NOMO-1 treated with dmso at 0.1 percent for 144 hours (cell line): Measurements from ENCODE around the gene CDH4.
"Not testable (repeated sequence)": the region's sequence is repeated elsewhere in the genome, so short reads cannot be mapped to it uniquely, and the experiment has no call there.

Source experiments
- DNase-seq: peaks from one replicate; lab custom pipeline; 2025; ENCODE audit not compliant: unreplicated experiment; lab: John Stamatoyannopoulos, UW

Gene CDH4

DNA sequence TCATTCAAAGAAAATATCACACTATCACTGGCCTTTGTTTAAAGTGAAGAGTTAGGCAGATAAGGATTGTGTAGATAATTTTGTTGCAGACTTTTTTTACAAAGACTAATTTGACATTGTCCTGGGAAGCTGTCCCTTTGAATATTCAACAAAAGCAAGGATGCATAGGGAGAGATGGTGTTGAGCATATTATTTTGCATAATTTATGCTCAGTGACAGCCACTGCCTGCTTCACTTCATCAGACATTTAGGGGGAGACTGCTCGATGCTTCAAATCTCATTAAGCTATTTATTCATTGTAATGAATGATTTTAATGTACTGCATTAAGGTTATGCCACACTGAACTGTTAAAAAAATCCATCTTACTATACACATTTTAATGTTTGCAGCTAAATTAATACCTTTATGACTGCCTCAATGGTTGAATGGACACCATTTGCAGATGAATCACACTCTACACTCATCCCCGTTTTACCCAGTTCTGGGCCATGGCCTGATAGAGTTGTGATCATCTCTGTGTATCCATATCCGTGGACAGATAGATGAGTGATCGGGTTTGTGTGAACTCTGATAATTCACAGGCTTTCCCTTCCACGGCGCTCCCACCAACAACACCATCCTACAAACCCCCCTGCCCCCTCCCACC lies 128.0 kb downstream of the CDH4 start:
- no peak for DNase-seq

DNA sequence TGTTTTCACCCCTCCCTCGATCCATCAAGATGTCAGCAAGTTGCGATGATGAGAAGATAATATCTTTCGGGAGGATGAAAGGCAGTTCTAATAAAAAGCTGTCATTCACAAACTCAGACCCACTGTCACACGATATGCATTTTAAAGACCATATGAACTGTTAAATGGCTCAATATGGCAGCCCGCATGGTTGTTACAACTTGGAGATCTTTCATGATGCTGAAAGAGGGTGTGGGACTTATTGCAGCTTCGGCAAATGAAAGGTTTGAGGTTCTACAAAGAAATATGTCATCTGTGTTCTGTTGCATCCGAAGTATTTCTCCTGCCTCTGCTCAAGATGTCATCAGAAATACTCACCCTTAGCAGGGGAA lies 128.5 kb downstream of the CDH4 start:
- DNase-seq: no peak

- no peak for DNase-seq
These were observed 130.1 kb downstream of the CDH4 start for GRCh38 chr20:61382194-61382593.

DNA sequence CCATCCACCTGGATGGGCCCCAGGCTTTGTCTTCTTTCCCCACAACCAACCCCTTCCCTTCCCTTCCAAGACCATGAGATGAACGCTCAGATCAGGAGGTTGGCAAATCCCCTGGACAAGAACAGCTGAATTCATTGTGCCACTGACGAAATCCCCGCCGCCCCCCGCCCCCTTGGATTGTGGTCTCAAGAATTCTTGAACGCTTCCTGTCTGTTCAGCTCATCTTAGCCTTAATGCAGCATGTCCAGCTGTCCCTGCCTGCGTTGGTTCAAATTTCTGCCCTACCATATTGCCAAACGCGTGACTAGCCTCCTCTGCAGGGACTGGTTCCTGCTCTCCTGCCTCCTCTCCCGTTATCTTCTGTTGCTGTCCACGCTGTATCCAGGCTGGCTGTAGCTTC lies 133.2 kb downstream of the CDH4 start:
- DNase-seq: no peak

GRCh38 chr20:61385731-61386130 lies 133.7 kb downstream of the CDH4 start:
- no peak for DNase-seq

- DNase-seq: no peak
These were observed 135.3 kb downstream of the CDH4 start for GRCh38 chr20:61387204-61387953.

DNA sequence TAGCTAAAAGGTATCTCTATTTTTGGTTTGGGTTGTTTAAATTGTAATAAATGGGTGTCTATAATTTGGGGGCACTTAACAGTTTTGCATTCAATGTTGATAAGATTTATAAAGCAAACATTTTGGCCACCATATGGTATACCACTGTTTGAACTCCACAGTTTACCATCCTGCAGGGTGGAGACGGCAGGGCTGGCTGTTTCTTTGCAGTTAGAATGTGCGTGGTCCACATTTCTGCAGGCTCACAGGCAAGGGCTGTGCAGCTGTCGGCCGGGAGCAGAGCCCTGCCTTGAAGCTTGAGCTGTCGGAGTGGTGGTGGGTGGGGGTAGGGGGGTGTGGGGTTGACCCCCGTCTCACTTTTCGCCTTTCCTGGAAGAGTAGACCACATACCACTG lies 135.9 kb downstream of the CDH4 start:
- no peak for DNase-seq

DNA sequence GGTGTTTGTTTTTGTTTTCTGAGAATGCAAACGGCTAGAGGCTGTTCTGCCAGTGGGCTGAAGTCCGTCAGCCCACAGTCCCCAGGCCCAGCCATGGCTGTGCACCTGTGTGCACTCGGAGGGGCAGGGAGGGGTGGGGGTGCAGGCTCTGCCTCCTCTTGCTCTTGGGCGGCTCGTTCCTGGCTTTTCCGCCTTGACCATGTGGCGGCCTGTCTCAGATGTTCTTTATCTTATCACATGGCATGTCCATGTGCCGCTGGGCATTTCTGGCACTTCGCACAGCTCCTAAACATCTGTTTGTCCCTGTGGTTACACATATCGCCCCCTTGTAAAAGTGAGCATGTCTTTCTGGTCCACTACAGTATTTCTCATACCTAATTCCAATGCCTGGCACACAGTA lies 137.0 kb downstream of the CDH4 start:
- DNase-seq: no peak

DNA sequence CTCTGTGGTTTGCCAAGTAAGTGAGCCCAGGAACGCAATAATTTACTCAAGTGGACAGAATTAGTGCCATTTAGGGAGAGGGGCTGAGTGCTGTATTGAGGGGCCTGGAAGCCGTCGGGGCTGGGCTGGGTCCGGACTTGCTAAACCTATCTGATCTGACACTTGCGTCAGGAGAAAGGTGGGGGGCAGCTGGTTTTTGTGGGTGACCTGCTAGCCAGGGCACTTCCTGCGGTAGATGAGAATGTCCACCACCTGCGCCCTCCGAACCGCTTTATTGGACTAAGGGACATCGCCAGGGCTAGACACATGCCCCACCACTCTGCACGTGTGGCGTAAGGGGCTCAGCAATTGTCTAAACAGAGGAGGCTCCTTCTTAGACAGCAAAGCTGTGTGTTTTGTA lies 139.1 kb downstream of the CDH4 start:
- DNase-seq: no peak

GRCh38 chr20:61391812-61392520 lies 139.9 kb downstream of the CDH4 start:
- DNase-seq: no peak

DNA sequence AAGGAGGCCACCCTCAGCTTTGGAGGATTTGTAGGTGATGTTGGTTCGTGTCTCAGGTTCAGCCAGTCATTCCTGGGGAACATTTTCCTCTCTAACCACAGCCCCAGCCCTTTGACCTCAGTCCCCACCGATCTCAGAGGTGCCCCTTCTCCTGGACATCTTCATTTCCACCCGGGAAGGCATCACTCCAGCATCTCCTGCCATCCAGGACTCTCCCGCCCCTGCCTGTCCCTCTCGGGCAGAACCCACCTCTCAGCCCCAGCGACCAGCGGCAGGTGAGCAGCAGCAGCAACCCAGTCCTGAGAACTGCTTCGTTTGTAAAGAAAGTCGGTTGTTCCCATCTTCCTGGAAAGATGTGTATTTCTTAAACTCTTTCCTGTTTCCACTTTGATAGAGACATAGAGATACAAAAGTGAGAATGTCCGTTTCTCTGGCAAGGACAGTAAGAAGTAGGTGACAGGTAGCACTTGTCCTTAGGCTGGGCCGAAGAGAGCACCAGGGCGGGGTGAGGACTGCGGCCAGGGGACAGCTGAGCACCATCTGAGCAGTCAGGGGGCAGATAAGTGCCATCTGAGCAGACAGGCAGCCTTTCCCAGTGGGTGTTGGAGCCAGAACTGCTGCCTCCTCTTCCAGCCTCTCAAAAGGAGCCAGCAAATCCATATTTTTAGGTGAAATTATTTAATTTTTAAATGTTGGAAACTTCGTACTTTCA lies 142.2 kb downstream of the CDH4 start:
- DNase-seq: no peak

DNA sequence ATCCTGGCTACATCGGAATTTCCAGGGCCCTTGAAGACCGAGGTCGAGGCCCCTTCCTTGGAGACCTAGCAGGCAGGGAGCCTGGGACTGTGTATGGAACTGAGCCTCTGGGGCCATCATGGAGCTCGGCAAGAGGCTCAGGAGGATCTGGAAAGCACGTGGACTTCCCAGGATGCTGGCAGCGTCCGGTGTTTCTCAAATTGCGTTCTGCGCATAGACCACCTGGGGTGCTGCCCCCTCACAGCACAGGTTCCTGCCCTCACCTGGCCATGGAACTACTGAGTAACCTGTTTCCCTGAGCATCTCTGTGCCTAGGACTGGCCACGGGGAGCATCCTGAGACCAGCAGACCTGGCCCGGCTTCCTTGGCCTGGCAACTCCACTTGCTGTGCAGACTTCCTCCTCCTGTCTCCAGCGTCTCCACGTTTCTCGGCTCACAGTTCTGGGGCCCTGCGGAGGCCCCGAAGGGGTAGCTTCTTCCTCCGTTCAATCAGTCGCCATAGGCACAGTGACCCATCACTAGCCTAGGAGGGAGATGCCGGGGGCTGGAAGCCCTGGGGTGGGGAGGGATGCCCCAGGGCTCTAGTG lies 144.3 kb downstream of the CDH4 start:
- no peak for DNase-seq

DNA sequence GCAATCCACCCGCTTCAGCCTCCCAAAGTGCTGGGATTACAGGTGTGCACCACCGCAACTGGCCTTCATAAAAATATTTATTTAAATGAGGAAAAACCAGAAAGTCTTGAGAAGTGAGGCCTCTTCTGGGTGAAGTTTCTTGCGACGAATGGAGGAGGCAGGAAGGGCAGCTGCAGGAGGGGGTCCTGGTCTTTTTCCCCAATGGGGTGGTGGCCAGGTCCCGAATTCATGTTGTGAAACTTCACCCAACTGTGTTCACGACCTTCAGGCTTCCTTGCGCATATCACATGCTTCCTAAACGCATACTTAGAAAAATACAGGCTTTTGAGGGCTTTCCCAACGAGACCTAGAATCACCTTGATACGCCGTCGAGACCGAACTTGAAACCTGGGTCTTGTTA lies 145.1 kb downstream of the CDH4 start:
- no peak for DNase-seq

- DNase-seq: no peak
These were observed 145.7 kb downstream of the CDH4 start for GRCh38 chr20:61397790-61398189.

DNA sequence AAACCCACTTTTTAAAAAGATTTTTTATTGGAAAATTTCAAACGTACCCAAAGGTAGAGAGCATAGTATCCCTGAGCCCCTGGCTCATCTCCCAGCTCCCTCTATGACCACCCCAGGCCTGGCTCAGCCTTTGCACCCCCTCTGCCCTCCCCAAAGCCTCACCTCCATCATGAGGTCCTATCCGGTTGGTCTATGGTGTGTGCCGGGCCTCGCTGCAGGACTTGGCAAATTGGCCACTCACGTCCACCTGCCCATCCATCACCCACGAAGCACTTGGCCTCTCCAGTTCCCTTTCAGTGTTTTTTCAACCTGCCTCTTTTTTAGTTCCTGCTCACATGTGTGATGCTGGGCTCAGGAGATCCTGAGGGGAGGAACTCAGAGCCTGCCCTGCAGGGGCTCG lies 147.4 kb downstream of the CDH4 start:
- DNase-seq: no peak

DNA sequence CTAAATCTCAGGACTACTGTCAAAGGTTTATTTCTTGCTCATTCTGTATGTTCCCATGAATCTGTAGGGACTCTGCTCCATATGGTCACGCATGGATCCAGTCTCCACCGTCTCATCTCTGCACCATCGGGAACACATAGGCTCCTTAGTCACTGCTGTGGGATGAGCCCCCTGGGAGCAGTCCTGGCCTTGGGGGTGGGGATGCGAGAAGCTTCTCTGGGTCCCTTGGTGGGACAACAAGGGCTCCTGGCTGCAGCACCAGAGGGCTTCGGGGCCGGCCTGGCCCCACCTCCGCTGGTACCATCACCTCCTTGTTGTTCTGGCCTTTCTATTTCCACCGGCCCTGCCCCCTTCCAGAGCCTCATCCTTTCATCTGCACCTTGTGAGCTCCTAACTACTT lies 148.4 kb downstream of the CDH4 start:
- DNase-seq: no peak

DNA sequence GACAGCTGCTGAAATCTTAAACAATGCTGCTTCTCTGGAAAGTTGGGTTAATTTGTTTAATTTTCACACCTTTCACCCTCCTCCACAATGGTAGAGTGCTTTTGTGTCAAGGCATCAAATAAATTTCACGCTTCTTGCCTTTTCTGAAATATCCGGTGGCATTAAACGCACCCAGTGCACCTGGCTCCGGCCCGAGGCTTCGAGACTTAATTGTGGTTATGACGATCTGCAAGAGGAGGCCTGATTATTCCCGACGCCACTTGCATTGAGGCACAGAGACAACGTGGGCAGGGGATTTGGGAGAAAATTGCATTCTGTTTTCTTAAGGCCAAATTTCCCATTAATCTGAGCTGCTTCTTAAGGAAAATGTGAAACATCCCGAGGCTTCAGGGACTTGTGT lies 152.2 kb downstream of the CDH4 start:
- DNase-seq: no peak

- DNase-seq: no peak
These were observed 152.9 kb downstream of the CDH4 start for GRCh38 chr20:61405007-61405406.

- DNase-seq: not testable (repeated sequence)
These were observed 154.7 kb downstream of the CDH4 start for GRCh38 chr20:61406773-61407172.

DNA sequence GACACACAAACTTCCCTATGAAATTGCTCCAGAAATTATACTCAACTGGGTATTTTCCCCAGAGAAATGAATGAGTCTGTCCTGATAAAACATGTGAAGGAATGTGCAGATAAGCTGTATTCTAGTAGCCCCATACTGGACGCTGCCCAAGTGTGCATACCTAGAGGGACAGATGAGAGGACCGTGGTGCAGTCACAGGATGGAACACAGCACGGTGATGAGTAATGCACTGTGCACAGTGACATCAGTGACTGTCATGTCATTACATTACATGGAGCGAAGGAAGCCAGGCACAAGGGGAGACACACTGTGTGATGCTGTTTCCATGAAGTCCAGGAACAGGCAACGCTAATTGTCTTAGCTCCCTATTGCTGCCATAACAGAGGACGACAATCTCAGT lies 155.5 kb downstream of the CDH4 start:
- no peak for DNase-seq
